ENCODE results near the gene GNA15.

GRCh38 chr19:3149089-3149488, 13.3 kb downstream of the GNA15 start:
- TF ChIP-seq, protein P1, sequence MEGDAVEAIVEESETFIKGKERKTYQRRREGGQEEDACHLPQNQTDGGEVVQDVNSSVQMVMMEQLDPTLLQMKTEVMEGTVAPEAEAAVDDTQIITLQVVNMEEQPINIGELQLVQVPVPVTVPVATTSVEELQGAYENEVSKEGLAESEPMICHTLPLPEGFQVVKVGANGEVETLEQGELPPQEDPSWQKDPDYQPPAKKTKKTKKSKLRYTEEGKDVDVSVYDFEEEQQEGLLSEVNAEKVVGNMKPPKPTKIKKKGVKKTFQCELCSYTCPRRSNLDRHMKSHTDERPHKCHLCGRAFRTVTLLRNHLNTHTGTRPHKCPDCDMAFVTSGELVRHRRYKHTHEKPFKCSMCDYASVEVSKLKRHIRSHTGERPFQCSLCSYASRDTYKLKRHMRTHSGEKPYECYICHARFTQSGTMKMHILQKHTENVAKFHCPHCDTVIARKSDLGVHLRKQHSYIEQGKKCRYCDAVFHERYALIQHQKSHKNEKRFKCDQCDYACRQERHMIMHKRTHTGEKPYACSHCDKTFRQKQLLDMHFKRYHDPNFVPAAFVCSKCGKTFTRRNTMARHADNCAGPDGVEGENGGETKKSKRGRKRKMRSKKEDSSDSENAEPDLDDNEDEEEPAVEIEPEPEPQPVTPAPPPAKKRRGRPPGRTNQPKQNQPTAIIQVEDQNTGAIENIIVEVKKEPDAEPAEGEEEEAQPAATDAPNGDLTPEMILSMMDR (IDR thresholded peaks at IDR 0.05; ENCODE audit: poor library complexity), result no peak
- no peak for TF ChIP-seq EZH2 (IDR thresholded peaks at IDR 0.05; ENCODE audit: borderline replicate concordance)
